Measurements from ENCODE around the gene TRIM8.

DNA sequence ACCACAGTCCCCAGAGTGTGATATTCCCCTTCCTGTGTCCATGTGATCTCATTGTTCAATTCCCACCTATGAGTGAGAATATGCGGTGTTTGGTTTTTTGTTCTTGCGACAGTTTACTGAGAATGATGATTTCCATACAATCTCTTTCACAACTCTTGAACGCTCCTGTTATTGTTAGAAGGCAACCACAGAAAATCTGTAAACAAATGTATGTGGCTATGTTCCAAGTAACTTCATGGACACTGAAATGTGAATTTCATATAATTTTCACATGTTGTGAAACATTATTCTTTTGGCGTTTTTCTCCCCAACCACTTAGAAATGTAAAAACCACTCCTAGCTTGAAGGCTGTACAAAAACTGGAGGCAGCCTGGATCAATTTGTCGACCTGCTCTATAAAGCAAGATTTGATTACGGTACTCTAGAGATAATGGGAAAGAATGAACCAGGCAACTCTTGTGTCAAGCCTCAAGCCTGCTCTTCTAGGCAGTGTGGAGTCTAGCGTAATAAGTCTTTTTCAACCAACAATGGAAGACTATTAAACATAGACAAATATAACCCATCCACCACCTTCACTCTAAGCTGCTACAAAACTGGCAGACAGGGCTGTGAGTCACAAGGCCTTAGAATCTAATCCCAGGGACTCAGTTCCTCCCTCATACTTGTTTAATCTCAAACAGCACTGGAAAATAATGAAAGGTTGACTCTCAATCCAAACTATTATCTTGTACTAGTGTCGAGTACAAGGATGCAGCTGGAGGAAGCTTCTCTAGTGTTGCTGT is 47.2 kb downstream of the TRIM8 start:
- TF ChIP-seq EZH2 (IDR thresholded peaks at IDR 0.05): no peak
- TF ChIP-seq POLR2A (IDR thresholded peaks at IDR 0.05; ENCODE audit: borderline replicate concordance, extremely low read depth, insufficient read depth, insufficient read length): no peak
